ENCODE data around the gene ZC3HAV1.
A peak's percentile ranks its signal among the peaks of the same experiment; 100 is the strongest.
"Not testable (repeated sequence)": the region's sequence is repeated elsewhere in the genome, so short reads cannot be mapped to it uniquely, and the experiment has no call there.

ZC3HAV1 gene

GRCh38 chr7:139054656-139055055 lies 54.9 kb downstream of the ZC3HAV1 start:
- DNase-seq (ENCODE audit: low read depth in 2 of 3, low spot score in 1 of 3) = not testable (repeated sequence)

GRCh38 chr7:139054101-139054500 lies 55.4 kb downstream of the ZC3HAV1 start:
- DNase-seq (ENCODE audit: low read depth in 2 of 3, low spot score in 1 of 3) = no peak

- DNase-seq (ENCODE audit: low read depth in 2 of 3, low spot score in 1 of 3) = no peak
Measured at GRCh38 chr7:139051655-139052054, 57.9 kb downstream of the ZC3HAV1 start.

GRCh38 chr7:139049936-139050335 lies 59.6 kb downstream of the ZC3HAV1 start:
- DNase-seq (ENCODE audit: low read depth in 2 of 3, low spot score in 1 of 3) = no peak

GRCh38 chr7:139049111-139049510 lies 60.4 kb downstream of the ZC3HAV1 start:
- DNase-seq (ENCODE audit: low read depth in 2 of 3, low spot score in 1 of 3) = no peak

GRCh38 chr7:139047970-139048369 lies 61.5 kb downstream of the ZC3HAV1 start:
- DNase-seq (ENCODE audit: low read depth in 2 of 3, low spot score in 1 of 3) = no peak

GRCh38 chr7:139046143-139046542 lies 63.4 kb downstream of the ZC3HAV1 start:
- no peak for DNase-seq (ENCODE audit: low read depth in 2 of 3, low spot score in 1 of 3)

GRCh38 chr7:139044813-139045794 lies 64.4 kb downstream of the ZC3HAV1 start:
- DNase-seq (ENCODE audit: low read depth in 2 of 3, low spot score in 1 of 3) = no peak

GRCh38 chr7:139043823-139044812 lies 65.4 kb downstream of the ZC3HAV1 start:
- peak; percentile 44 to 60 (median 58) for DNase-seq (ENCODE audit: low read depth in 2 of 3, low spot score in 1 of 3)

- no peak for DNase-seq (ENCODE audit: low read depth in 2 of 3, low spot score in 1 of 3)
Measured at GRCh38 chr7:139041378-139042085, 68.0 kb downstream of the ZC3HAV1 start.

- no peak for DNase-seq (ENCODE audit: low read depth in 2 of 3, low spot score in 1 of 3)
Measured at GRCh38 chr7:139038691-139039090, 70.8 kb downstream of the ZC3HAV1 start.

- no peak for DNase-seq (ENCODE audit: low read depth in 2 of 3, low spot score in 1 of 3)
Measured at GRCh38 chr7:139036901-139037300, 72.6 kb downstream of the ZC3HAV1 start.

- DNase-seq (ENCODE audit: low read depth in 2 of 3, low spot score in 1 of 3) = peak; percentile 56 to 63 (median 58)
Measured at GRCh38 chr7:139035586-139036353, 73.8 kb downstream of the ZC3HAV1 start, which contains the start of gene ZC3HAV1L. TSS of gene ZC3HAV1L (minus strand) at chr7:139036042. CDS start at chr7:139036017, 25 bp downstream.

GRCh38 chr7:139034855-139035585 lies 74.5 kb downstream of the ZC3HAV1 start:
- DNase-seq (ENCODE audit: low read depth in 2 of 3, low spot score in 1 of 3) = peak in 1 of 3 donors; percentile 16

- DNase-seq (ENCODE audit: low read depth in 2 of 3, low spot score in 1 of 3) = no peak
Measured at GRCh38 chr7:139034336-139034735, 75.2 kb downstream of the ZC3HAV1 start.

GRCh38 chr7:139033346-139034114 lies 76.0 kb downstream of the ZC3HAV1 start:
- DNase-seq (ENCODE audit: low read depth in 2 of 3, low spot score in 1 of 3) = no peak

- DNase-seq (ENCODE audit: low read depth in 2 of 3, low spot score in 1 of 3) = no peak
Measured at GRCh38 chr7:139032473-139032872, 77.0 kb downstream of the ZC3HAV1 start.

GRCh38 chr7:139029353-139029752 lies 80.2 kb downstream of the ZC3HAV1 start:
- no peak for DNase-seq (ENCODE audit: low read depth in 2 of 3, low spot score in 1 of 3)
